Skin of body (tissue), 2 donors: ENCODE measurements around the gene PRAMEF11. TPM values are rescaled to one million over a fixed set of nuclear protein-coding genes. Genes with fewer than 3 reads are reported as not detected.
"Not testable (repeated sequence)": the region's sequence is repeated elsewhere in the genome, so short reads cannot be mapped to it uniquely, and the experiment has no call there.

Experiments used
- DNase-seq: peaks from one replicate; lab custom pipeline; 2025; lab: John Stamatoyannopoulos, UW
- total RNA-seq: library from RNA; depleted of rRNA; stranded (reverse); fragments of >200 nt; gene quantifications from one replicate; pipeline ENCODE4 v1.2.3, GENCODE V29; 2014

PRAMEF11 gene
- total RNA-seq, result not detected

DNA sequence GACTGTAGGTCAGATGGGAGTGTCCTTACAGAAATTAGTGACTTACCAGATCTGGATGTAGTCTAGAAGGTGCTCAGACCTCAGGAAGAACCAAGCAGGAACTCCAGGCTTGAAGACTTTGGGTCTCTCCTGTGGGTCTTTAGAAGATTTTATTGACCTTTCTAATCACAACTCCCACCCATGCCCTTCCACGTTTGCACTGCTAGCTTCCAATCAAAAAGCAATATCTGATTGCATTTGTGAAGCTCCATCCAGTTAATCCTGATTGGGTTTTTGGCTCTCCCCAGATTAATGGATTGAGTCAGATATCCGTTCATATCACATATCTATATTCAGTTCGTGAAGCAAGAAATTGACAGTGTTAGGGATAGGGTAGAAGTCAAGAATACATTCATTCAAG lies at the start of gene PRAMEF11:
Gene PRAMEF11, minus strand, starts transcription at position 101 of the 400 bp plus-strand sequence. CDS start 2,621 bp downstream, outside the sequence.
- DNase-seq, result not testable (repeated sequence)

- DNase-seq, result not testable (repeated sequence)
These were observed 47.2 kb upstream of the PRAMEF11 start for GRCh38 chr1:12878453-12878852.

GRCh38 chr1:12863131-12863880 lies 32.1 kb upstream of the PRAMEF11 start:
- not testable (repeated sequence) for DNase-seq

- not testable (repeated sequence) for DNase-seq
These were observed 25.6 kb upstream of the PRAMEF11 start, which contains the start of gene PRAMEF2 for GRCh38 chr1:12856786-12857185. Gene PRAMEF2 (plus strand): TSS chr1:12857086. CDS start chr1:12859010, 1,924 bp downstream.

GRCh38 chr1:12851779-12852178 lies 20.6 kb upstream of the PRAMEF11 start:
- DNase-seq, result no peak

GRCh38 chr1:12848620-12849019 lies 17.4 kb upstream of the PRAMEF11 start, which contains the start of gene HNRNPCL1:
Gene HNRNPCL1 (minus strand): TSS chr1:12848720. CDS start chr1:12848289, 431 bp downstream.
- DNase-seq, result not testable (repeated sequence)

GRCh38 chr1:12833251-12833650 lies 2.0 kb upstream of the PRAMEF11 start:
- DNase-seq, result not testable (repeated sequence)

DNA sequence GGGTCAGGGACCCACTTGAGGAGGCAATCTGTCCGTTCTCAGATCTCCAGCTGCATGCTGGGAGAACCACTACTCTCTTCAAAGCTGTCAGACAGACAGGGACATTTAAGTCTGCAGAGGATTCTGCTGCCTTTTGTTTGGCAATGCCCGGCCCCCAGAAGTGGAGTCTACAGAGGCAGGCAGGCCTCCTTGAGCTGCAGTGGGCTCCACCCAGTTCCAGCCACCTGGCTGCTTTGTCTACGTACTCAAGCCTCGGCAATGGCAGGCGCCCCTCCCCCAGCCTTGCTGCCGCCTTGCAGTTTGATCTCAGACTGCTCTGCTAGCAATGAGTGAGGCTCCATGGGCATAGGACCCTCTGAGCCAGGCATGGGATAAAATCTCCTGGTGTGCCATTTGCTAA lies 12.1 kb downstream of the PRAMEF11 start:
- DNase-seq, result not testable (repeated sequence)

GRCh38 chr1:12811409-12811784 lies 19.8 kb downstream of the PRAMEF11 start:
- DNase-seq, result no peak

GRCh38 chr1:12810691-12811408 lies 20.4 kb downstream of the PRAMEF11 start:
- no peak for DNase-seq

DNA sequence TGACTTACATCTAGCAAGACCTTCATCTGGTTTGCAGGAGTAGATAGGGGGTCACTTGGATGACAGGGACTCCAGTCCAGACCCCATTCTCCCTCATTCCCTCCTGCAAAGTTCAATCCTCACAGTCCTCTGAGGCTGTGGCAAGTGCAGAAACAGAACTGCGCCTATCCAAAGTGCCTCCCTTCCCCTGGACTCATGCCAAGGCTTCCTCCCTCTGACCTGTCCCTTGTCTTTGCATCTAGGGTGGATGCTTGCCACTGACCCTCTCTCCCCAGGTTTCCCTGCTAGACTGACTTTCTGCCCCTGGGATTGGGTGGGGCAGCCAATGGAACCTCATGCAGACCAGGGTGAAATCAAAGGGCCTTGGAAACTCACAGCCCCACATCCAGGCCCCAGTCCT lies 21.3 kb downstream of the PRAMEF11 start:
- DNase-seq, result no peak

- no peak for DNase-seq
These were observed 31.5 kb downstream of the PRAMEF11 start for GRCh38 chr1:12799730-12800129.

GRCh38 chr1:12798911-12799310 lies 32.3 kb downstream of the PRAMEF11 start:
- DNase-seq, result no peak

GRCh38 chr1:12791097-12791496 lies 40.1 kb downstream of the PRAMEF11 start, which contains the start of gene PRAMEF1:
Gene PRAMEF1 (plus strand): TSS chr1:12791397. CDS start chr1:12793228, 1,831 bp downstream.
- DNase-seq, result not testable (repeated sequence)

DNA sequence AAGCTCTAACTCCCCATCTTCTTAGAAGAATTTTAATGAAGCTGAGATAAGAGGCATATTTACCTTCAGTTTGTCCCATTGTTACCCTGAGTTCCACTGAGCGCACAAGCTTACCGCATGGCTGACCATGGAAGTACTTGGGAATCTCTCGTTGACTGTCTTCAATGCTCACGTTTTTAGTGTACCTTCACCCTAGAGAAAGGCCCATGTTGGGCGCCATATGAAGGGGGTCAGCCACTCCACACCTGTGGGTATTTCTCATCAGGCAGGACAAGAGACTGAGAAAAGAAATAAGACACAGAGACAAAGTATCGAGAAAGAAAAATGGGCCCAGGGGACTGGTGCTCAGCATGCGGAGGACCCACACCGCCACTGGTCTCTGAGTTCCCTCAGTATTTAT lies 46.5 kb downstream of the PRAMEF11 start:
- DNase-seq, result not testable (repeated sequence)

DNA sequence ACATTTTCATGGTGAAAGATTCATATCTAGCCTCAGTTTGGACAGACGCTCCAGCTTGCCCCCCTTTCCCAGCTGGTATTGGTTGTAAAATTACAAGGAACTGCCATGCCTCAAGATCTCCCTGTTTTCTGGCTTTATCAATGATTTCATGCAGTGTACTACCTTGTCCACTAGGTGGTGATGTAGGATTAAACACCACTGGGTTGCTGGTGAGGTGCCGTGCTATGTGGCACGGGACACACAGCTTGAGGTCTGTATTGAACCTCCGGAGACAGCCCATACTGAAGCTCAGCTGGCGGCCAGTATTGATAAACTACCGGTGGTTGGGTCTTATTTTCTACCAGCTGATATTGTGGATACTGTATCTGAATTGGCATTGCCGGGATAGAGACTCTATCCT lies 47.4 kb downstream of the PRAMEF11 start:
- DNase-seq, result not testable (repeated sequence)

- not testable (repeated sequence) for DNase-seq
These were observed 49.7 kb downstream of the PRAMEF11 start for GRCh38 chr1:12781488-12781887.

- DNase-seq, result no peak
These were observed 52.3 kb downstream of the PRAMEF11 start for GRCh38 chr1:12778907-12779306.

DNA sequence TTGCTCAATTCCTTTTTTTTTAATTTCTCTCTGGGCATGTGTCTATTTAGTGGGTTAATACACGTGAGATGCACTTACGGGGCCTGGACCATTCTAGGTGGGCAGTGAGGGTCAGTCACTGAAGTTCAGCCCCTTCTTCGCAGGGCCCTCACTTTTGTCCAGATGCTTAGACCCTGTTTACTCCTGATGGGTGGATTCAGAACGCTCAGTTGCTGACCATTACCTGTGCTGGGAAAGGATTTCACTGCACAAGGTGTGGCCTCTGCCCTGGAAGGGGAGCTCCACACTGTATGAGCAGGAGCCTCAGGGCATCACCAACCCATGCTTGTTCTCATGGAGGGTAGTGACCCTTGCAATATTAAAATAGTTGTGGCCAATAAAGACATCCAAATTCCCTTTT lies 53.1 kb downstream of the PRAMEF11 start:
- no peak for DNase-seq

DNA sequence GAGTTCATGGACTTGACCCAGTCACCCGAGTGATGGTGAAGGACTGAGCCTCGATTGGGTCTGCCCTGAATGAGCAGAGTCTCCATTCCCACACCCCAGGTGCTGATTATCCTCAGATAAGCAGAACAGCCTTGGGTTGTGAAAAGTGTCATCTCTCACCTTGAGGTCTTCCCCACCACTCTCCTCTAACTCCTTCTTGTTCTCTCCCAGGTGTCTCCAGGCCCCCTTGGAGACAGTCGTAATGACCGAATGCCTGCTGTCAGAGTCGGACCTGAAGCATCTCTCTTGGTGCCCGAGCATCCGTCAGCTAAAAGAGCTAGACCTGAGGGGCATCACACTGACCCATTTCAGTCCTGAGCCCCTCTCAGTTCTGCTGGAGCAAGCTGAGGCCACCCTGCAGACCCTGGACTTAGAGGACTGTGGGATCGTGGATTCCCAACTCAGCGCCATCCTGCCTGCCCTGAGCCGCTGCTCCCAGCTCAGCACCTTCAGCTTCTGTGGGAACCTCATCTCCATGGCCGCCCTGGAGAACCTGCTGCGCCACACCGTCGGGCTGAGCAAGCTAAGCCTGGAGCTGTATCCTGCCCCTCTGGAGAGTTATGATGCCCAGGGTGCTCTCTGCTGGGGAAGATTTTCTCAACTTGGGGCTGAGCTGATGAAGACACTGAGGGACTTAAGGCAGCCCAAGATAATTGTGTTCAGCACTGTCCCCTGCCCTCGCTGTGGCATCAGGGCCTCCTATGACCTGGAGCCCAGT lies 54.2 kb downstream of the PRAMEF11 start:
- no peak for DNase-seq

DNA sequence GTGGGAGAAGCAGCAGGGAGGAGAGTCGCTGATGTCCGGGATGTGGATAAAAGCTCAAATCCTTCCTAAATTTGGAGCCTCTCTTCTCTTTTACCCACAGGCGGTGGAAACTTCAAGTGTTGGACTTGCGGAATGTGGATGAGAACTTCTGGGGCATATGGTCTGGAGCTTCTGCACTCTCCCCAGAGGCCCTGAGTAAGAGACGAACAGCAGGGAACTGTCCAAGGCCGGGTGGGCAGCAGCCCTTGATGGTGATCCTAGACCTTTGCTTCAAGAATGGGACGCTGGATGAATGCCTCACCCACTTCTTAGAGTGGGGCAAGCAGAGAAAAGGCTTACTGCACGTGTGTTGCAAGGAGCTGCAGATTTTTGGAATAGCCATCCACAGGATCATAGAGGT lies 55.8 kb downstream of the PRAMEF11 start:
- no peak for DNase-seq
